HG03575 (cell line): Measurements from ENCODE around the gene MYH11.
A peak's percentile ranks its signal among the peaks of the same experiment; 100 is the strongest.

Experiments used
- ATAC-seq: cut with Tn5 transposase; IDR thresholded peaks from one replicate; pipeline ENCODE4 v1.9.1; 2021; ENCODE audit not compliant: unreplicated experiment, insufficient number of reproducible peaks, low FRiP score; ENCODE audit errors: extremely low read depth

The MYH11 gene

DNA sequence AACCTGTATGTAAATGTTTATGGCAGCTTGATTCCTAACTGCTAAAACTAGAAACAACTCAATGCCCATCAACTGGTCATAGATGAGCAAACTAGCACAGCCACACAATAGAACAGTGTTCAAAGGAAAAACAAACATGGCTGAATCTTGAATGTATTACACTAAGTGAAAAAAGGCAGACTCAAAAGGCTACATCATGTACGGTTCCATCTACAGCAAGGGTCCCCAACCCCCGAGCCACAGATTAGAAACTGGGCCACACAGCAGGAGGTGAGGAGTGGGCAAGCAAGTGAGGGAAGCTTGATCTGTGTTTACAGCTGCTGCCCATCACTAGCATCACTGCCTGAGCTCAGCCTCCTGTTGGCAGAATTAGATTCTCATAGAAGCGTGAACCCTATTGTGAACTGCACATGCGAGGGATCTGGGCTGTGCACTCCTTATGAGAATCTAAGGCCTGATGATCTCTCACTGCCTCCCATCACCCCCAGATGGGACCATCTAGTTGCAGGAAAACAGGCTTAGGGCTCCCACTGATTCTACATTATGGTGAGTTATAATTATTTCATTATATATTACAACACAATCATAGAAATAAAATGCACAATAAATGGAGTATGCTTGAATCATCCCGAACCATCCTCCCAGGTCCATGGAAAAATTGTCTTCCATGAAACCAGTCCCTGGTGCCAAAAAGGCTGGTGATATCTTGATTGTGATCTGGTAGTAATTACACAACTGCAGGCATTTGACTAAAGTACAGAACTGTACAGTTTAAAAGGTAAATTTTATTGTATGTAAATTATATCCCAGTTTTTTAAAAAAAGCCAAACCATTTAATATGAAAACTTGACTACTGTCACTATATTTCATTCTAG lies 23.8 kb upstream of the MYH11 start:
- ATAC-seq: no peak

DNA sequence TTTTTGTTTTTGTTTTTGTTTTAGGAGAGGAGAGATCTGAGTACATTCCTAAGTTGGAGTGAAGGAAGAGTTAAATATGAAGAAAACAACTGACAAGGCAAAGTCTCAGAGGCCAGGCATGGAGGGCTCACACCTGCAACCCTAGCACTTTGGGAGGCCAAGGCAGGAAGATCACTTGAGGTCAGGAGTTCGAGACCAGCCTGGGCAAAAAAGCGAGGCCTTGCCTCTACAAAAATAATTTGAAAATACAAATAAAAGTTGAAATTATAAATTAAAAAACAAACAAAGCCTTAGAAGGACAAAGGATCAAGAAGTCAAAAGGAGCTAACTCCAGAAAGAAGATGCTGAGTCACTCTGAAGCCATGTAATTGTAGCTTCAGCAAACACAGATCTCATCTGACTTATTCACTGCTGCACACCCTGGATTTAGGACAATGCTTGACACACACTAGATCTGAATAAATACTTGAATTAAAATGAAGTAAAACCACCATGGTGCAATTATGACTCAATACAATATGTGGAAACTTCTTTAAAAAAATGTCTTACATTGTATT lies 22.5 kb upstream of the MYH11 start:
- no peak for ATAC-seq

- ATAC-seq: no peak
Observed at GRCh38 chr16:15876503-15876902, 19.7 kb upstream of the MYH11 start.

- ATAC-seq: no peak
Observed at GRCh38 chr16:15874745-15875314, 18.0 kb upstream of the MYH11 start.

DNA sequence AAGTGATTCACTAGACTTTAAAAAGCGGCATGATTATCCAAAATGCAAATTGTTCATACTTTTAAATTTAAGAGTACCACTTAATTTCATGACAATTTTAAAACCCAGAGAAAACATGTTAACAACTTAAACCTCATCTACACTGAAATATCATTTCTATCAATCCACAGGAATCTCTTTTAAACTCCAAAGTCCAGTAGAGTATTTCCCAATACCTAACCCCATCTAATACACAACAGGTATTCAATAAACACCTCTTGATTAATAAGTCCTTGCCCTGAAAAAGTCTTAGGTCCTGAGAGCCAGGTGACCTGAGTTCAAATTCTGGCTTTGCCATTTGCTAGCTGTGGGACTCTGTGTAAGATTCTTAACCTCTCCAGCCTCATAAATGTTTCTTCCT lies 16.9 kb upstream of the MYH11 start:
- no peak for ATAC-seq

DNA sequence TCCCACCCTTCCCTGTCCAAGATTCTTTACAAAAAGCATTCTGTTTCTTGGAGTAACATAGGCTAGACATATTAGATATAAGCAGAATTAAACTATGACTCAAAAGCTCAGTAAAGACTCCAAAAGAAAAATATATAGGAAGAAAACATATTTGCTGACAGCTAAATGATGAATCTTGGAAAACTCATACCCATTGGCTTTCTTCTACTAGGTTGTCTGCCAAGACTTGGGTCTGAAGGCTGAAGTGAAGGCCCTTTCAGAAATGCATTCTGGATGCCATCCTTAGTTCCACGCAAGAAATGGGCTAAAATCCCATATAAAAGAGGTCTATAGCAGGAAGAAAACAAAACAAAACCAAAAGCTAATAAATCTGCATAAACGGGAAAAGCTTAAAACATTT lies 16.5 kb upstream of the MYH11 start:
- ATAC-seq: no peak

- ATAC-seq: no peak
Observed at GRCh38 chr16:15870011-15870410, 13.2 kb upstream of the MYH11 start.

- no peak for ATAC-seq
Observed at GRCh38 chr16:15866451-15866850, 9.6 kb upstream of the MYH11 start.

- no peak for ATAC-seq
Observed at GRCh38 chr16:15865742-15866141, 8.9 kb upstream of the MYH11 start.

GRCh38 chr16:15864939-15865338 lies 8.1 kb upstream of the MYH11 start:
- ATAC-seq: no peak

GRCh38 chr16:15861996-15862395 lies 5.2 kb upstream of the MYH11 start:
- no peak for ATAC-seq

GRCh38 chr16:15858921-15859668 lies 2.3 kb upstream of the MYH11 start:
- ATAC-seq: no peak

DNA sequence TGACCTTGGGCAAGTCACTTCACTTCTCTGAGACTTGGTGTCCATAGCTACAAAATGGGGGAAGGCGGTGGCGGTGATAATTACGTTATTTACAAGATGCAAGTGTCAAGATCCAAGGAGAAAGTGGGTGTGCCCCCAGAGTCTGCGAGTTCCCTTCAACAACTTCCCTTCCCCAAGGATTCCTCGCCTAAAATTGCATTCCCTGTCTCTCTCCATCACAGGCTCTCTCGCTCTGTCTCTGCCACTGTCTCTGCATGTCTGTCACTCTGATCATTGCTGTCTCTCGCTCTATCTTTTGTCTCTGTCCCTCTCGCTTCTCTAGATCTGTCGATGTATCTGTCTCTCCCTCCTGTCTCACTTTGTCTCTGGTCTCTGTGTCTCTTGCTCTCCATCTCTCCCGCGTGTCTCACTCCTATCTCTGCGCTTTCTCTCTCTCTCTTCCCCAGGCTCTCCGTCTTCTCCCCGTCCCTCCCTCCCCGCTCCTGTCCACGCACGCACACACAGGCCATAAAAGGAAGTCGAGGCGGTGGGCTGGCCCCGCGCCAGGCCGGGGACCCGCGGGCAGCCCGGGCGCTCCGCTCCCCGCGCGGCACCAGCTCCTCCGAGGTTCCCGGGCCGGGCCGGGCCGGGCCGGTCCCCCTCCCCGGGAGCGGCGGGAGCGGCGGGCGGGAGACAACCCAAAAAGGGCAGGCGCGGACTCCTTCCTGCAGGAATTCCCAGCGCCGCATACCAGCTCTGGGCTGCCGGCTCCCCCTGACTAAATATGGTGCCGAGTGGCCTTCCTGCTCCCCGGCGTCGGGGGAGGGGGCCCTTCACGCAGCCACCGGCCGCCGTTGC lies 1.1 kb upstream of the MYH11 start:
- no peak for ATAC-seq

- no peak for ATAC-seq
Observed at GRCh38 chr16:15856182-15856581, 646 bp downstream of the MYH11 start.

DNA sequence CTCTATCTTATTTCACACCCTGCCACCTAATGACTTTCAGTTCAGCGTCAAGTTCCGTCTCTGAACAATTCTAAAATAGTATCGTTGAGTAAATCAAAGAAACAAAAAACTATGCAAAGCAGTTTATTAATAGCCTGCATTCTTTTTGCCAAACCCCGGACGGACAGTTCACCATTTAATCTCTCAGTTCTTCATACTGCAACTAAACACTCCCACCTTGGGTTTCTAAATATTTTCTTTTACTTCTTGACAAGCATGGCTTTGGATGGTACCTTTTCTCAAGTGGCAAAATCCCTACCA lies 1.2 kb downstream of the MYH11 start:
- ATAC-seq: peak; percentile 54

DNA sequence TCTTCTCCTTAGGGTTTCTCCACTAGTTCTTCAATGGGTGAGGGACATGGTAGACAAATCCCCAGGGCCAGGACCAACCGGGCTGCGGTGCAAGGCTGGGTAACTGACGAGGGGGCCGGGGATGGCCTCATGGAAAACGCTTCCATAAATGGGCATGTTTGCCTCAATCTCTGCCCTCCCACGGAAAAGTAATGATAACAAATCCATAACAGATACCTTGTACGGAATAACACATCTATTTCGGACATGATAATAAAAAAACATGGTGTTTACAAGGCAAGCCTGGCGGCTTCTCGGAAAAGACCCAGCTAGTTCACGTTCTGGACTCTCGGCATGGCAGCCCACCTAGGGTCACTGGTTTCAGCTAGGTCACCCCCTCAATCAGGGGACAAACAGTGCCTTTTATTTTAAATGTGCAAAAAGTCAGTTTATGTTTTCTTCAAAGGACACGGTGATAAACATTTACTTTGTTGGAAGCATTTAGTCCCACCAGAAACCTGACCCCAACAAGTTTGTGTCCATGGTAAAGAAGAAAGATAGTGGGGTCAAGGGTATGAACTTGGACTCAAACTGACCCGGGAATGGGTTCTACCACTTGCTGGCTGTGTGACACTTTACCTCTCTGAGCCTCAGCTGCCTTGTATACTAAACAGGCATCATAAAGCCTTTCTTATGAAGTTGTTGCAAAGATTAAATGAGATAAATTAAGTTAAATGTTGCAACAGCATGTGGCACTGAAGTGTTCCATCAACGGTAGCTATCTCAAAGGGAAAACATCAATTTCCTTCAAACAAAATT lies 1.7 kb downstream of the MYH11 start:
- peak; percentile 15 for ATAC-seq

- ATAC-seq: no peak
Observed at GRCh38 chr16:15854061-15854460, 2.8 kb downstream of the MYH11 start.

- ATAC-seq: no peak
Observed at GRCh38 chr16:15853021-15853420, 3.8 kb downstream of the MYH11 start.
